ENCODE data around the gene SAP130.
"Not testable (repeated sequence)": the region's sequence is repeated elsewhere in the genome, so short reads cannot be mapped to it uniquely, and the experiment has no call there.

Gene SAP130

DNA sequence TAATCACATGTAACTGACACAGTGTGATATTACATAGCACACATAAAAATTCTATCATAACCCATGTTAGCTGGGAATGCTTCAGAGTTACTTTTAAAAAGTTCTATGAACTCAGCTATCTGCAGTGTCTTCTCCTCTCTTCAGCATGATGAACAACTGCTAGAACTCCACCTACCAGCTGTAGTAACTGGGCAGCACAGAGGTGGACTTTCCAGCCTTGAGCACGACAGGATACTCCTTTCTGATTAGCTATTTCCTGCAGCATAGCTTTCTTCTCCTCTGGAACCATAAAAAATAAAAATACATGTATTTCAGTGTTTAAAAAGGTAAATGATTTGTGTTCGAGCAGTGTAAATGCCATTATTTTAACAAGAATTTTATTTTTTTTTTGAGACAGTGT is 82.6 kb downstream of the SAP130 start:
- no peak for DNase-seq

- DNase-seq, result no peak
These were observed 84.7 kb downstream of the SAP130 start for GRCh38 chr2:127943186-127943585.

GRCh38 chr2:127942002-127942401 is 85.9 kb downstream of the SAP130 start:
- DNase-seq, result no peak

DNA sequence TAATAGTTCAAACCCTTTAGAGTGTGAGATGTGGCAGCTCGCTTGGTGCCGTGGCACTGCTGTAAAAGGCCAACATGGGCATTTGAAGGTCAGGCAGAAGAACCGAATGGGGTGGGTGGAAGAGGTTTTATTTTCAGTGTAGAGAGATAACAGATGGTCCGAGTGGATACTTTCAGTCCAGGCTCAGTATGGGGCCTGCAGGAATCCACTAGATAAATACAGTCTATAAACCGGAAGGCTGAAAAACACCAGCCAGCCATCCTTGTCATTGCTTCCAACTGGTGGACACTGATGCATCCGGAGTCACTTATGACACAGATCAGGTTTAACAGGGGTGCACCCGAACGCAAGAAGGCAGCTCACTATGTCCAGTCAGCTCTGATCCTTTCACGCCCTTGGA is 86.4 kb downstream of the SAP130 start:
- DNase-seq, result no peak

DNA sequence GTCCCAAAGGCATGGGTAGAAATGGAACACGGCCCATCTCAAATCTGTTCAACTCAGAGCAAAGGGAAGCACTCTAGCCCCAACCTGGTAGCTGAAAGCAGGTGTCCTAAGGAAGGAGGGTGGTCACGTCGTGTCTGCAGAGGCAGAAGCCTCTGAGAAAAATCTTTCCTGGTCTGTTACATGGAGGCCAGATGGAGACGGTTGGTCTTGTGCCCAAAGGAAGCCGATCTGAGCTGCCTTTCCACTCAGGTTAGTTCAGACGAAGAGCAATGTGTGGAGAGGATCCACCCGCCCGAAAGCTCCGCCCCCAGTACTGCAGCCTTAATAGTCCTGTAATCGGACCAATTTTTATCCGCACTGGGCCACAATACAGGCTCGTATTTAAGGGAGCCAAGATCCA is 87.2 kb downstream of the SAP130 start:
- no peak for DNase-seq

GRCh38 chr2:127935337-127935736 is 92.5 kb downstream of the SAP130 start:
- DNase-seq, result no peak

DNA sequence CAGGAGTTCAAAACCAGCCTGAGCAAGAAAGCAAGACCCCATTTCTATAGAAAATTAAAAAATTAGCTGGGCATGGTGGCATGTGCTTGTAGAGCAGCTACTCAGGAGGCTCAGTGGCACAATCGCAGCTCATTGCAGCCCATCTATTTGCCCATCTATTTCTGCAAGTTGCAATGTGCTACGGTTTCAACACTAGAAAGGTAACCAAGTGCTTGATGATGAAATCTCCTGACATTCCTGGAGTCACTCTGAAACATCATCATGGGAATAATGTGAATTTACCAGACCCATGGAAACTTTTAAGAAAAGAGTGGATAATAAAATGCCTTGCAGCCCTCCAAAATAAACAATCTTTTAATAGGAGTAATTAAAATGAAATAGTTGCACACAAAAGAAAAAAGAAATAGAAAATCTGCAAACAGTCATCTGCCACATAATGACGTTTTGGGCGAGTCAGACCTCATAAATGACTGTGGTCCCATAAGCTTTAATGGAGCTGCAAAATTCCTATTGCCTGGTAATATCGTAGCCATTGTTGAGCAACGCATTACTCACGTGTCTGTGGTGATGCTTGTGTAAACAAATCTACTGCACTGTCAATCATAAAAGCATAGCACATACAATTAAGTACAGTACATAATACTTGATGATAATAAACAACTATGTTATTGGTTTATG is 95.5 kb downstream of the SAP130 start:
- DNase-seq, result no peak

GRCh38 chr2:127929449-127929848 is 98.4 kb downstream of the SAP130 start:
- DNase-seq, result no peak

DNA sequence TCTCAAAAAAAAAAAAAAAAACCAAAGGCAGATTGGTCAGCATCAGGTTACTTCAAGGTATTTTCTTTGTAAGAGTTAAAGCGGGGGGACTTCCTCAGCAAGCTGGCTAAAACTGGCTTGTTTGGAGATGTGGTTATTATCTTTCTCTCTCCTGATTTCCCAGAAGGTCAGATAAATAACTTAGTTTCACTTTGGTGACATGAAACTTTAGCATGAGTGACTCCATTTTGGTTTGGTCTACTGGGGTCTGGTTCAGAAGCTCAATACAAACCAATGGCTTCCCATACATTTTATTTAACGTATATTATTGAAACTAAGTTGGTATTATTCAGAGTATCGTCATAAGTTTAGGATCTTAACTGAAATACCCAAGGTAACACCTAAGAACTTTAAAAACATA is 100.5 kb downstream of the SAP130 start:
- no peak for DNase-seq

GRCh38 chr2:127917916-127918315 is 109.9 kb downstream of the SAP130 start:
- no peak for DNase-seq

GRCh38 chr2:127913808-127914457 is 113.9 kb downstream of the SAP130 start:
- no peak for DNase-seq

DNA sequence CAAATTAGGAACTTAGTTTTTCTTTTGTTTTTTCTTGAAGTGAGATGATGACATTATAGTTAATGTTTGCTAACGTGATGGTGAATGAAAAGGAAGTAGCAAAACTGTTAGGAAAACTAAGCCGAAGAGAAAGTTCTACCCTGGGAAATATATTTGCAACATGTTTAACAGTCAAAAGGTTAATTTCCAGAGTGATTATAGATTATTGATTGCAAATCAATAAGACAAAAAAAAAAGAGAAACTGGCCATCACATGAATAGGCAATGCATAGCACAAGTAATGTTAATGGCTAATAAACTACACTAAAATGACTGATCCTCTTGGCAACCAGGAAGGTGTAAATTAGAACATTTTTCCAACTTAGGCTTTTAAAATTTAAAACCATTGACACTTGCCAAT is 116.1 kb downstream of the SAP130 start:
- DNase-seq, result no peak

DNA sequence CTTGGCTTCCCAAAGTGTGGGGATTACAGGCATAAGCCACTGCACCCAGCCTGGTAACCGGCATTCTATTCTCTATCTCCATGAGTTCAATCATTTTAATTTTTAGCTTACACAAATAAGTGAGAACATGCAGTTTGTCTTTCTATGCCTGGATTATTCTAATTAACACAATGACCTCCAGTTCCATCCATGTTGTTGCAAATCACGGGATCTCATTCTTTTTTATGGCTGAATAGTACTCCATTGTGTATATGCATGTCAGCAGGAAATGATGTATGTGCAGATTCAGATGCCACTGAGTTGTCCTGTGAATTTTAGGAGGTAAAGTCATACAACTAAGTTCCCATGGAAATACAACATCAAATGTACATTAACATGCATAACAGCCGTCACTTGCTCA is 117.4 kb downstream of the SAP130 start:
- no peak for DNase-seq

- no peak for DNase-seq
These were observed 118.8 kb downstream of the SAP130 start for GRCh38 chr2:127909019-127909418.

GRCh38 chr2:127907733-127908400 is 120.0 kb downstream of the SAP130 start:
- DNase-seq, result not testable (repeated sequence)

- no peak for DNase-seq
These were observed 121.5 kb downstream of the SAP130 start for GRCh38 chr2:127906206-127906926.

DNA sequence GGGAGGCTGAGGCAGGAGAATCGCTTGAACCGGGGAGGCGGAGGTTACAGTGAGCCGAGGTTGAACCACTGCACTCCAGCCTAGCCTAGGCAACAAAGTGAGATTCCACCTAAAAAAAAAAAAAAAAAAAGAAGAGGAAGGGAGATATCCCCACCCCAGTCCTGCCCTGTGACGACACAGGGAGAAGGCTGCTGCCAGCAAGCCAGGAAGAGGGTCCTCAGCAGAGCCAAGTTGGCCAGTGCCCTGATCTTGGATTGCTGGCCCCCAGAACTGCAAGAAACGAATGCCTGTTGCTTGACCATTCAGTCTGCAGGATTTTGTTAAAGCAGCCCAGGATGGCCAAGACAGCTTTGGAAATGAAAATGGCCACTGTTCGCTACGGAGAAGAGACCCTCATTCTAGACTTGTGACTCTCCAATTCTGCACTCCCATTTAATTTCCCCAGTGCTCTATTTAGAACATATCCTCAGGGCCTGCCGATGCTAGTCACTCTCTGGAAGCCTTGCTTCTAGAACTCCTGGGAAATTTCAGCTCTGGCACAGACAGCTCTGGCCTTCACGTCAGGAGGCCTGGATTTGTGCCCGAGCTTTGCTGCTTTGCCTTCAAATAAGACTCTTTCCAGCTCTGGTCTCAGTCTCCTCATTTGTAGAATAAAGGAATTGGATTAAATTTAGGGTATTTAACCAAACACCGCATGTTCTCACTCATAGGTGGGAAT is 126.4 kb downstream of the SAP130 start:
- no peak for DNase-seq

GRCh38 chr2:127897531-127898211 is 130.2 kb downstream of the SAP130 start:
- no peak for DNase-seq

DNA sequence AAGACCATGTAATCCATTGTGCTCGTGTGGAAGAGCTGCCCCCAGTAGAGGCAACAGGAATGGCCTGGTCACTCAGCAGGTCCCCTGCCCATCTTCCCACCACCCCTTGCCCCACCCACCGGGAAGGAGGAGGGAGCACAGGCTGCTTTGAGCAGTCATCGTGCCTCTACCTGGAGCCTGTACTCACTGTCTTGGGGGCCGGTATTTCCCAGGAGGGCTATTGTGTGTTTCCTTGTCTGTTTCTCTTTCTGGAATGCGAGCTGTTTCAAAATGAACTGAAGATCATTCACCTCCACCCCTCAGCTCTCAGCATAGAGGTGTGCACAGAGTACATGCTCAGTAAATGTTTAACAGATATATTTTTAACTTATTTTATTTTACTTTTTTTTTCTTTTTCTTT is 134.4 kb downstream of the SAP130 start:
- no peak for DNase-seq

DNA sequence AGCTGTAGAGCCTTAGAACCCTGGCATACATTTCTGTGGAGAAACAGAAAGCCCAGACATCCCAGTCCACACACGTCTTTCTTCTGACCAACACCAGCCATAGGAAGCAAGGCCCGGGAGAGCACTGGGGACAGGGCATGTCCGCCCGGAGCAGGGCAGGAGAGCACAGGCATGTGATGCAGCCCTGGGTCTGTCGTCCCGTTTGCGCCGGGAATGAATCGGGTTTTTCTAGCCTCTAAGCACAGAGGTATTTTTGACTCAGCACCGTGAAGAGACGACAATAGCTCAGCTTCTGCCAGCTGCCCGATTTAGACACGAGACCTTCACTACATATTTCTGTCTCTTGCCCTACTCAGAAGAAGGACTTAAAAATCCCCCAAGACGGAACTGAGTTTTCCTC is 134.8 kb downstream of the SAP130 start:
- DNase-seq, result no peak

DNA sequence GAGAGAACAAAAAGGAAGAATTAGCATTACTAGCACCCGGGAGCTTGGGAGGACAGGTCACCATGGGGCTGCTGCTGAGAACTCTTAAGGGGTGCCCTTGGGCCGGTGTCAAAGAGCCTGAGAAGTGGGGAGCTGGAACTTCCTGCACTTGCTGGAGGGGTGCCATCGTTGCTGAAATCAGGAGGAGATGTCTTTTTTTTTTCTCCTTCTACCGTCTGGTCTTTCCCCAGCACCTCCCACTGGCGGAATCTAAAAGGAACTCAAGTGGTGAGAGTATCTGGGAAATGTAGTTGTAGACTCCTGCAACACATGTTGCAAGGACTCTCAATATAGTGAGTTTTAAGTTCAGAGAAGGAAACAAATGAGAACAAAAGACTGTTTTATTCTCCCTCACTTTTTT is 136.0 kb downstream of the SAP130 start:
- DNase-seq, result no peak
